Measurements from ENCODE around the gene GMDS.

Gene GMDS

DNA sequence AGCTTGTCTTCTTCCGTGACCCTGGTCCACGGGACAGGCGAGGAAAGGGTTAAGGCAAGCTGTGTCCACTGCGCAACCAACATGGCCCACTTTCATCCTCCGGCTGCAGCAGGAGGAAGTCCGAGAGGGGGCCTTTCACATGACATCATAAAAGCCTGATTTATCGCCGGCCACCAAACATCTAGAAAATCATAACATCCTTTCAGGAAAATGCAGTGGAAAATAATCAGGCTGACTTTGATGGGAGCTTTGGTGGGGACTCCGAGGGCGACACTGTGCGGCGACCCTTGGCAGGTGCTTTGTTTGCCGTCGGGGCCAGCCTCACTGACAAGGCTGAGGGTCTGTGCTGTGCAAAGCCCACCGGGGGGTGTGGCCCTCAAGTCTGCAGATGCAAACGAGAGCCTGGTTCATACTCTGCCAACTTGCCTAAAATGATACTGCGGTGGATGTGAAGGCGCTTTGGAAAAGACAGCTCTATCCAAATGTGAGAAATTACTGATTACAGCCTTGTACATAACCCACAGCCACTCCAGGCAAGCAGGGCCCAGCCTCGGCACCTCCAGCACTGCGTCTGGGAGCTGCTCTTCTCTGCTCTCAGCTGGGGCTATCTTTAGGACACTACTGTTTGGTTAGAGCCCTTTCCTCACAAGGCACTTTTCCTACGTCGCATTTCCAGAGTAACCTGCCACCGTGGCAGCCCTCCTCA lies 609.9 kb downstream of the GMDS start:
- TF ChIP-seq, protein P1, sequence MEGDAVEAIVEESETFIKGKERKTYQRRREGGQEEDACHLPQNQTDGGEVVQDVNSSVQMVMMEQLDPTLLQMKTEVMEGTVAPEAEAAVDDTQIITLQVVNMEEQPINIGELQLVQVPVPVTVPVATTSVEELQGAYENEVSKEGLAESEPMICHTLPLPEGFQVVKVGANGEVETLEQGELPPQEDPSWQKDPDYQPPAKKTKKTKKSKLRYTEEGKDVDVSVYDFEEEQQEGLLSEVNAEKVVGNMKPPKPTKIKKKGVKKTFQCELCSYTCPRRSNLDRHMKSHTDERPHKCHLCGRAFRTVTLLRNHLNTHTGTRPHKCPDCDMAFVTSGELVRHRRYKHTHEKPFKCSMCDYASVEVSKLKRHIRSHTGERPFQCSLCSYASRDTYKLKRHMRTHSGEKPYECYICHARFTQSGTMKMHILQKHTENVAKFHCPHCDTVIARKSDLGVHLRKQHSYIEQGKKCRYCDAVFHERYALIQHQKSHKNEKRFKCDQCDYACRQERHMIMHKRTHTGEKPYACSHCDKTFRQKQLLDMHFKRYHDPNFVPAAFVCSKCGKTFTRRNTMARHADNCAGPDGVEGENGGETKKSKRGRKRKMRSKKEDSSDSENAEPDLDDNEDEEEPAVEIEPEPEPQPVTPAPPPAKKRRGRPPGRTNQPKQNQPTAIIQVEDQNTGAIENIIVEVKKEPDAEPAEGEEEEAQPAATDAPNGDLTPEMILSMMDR (IDR thresholded peaks at IDR 0.05; ENCODE audit: control insufficient read depth, insufficient read depth, low read depth, low read length, missing control alignments): no peak

DNA sequence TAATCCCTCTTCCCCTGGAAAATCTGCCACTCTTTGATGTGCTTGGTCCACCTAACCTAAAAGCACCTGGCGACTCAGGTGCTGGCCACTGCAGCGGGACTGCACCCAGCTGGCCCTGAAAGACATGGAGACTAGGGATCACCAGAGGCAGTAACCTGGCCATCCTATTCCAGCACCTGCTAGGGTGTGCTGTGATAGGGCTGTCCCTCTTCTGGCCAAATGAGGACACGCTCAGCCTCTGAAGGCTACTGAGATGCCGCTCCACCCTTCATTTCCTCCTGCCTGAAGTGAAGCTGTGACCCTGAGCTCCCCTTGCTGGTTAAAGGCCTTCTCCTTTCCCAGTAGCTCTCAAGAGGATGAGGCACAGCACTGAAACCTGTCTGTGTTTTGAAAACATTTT lies 611.3 kb downstream of the GMDS start:
- TF ChIP-seq, protein P1 (IDR thresholded peaks at IDR 0.05; ENCODE audit: control insufficient read depth, insufficient read depth, low read depth, low read length, missing control alignments): no peak
- DNase-seq (ENCODE audit: low read depth): no peak
- no peak overlapping the region for H3K4me3 ChIP-seq (ENCODE audit: control insufficient read depth, low read depth, low read length)

More for the DNA sequence above, 609.9 kb downstream of the GMDS start:
- H3K4me3 ChIP-seq (ENCODE audit: control insufficient read depth, low read depth, low read length): no peak overlapping the region
- no peak for DNase-seq (ENCODE audit: low read depth)

- no peak for DNase-seq (ENCODE audit: low read depth)
- TF ChIP-seq, protein P1 (IDR thresholded peaks at IDR 0.05; ENCODE audit: control insufficient read depth, insufficient read depth, low read depth, low read length, missing control alignments): no peak
- no peak overlapping the region for H3K4me3 ChIP-seq (ENCODE audit: control insufficient read depth, low read depth, low read length)
Measured at GRCh38 chr6:1633366-1634021, 611.9 kb downstream of the GMDS start.

GRCh38 chr6:1631251-1631650 lies 614.2 kb downstream of the GMDS start:
- no peak for DNase-seq (ENCODE audit: low read depth)
- no peak overlapping the region for H3K4me3 ChIP-seq (ENCODE audit: control insufficient read depth, low read depth, low read length)
- TF ChIP-seq, protein P1 (IDR thresholded peaks at IDR 0.05; ENCODE audit: control insufficient read depth, insufficient read depth, low read depth, low read length, missing control alignments): no peak

DNA sequence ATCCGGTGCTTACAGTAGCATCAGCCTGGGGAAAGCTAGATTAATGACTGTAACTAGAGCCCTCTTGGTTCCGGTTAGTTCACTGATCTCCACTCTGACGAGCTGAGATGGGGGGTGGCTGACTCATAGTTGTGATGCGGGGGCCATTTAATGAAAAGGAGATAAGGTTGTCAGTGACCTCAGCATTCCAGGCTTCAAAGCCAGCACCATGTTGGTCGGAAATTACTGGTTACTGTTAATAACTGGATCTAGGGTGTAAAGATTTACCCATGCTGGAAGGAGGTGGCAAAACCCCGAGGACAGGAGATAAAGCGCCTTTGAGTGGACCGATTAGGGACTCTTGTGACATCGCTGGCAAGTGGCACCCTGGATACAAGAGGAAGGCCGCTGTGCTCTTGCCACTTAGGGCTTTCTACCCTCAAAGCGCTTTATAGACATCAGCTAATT lies 614.6 kb downstream of the GMDS start:
- TF ChIP-seq, protein P1 (IDR thresholded peaks at IDR 0.05; ENCODE audit: control insufficient read depth, insufficient read depth, low read depth, low read length, missing control alignments): no peak
- no peak for DNase-seq (ENCODE audit: low read depth)
- no peak overlapping the region for H3K4me3 ChIP-seq (ENCODE audit: control insufficient read depth, low read depth, low read length)

- no peak overlapping the region for H3K4me3 ChIP-seq (ENCODE audit: control insufficient read depth, low read depth, low read length)
- TF ChIP-seq, protein P1 (IDR thresholded peaks at IDR 0.05; ENCODE audit: control insufficient read depth, insufficient read depth, low read depth, low read length, missing control alignments): no peak
- no peak for DNase-seq (ENCODE audit: low read depth)
Measured at GRCh38 chr6:1630212-1630770, 615.1 kb downstream of the GMDS start.

Data from AG09309 (cell line).